Cardiac fibroblast (primary cell): Measurements from ENCODE around the gene DOCK6.

Source experiments
- DNase-seq, 2 donors: peaks; one replicate each; pipeline versions ENCODE4 v3.0.0 to v3.0.0-alpha.2; 2010; ENCODE audit warnings: low read depth in 2 of 2
- H3K4me3 ChIP-seq, 2 donors: replicated peaks in 1 of 2; 1 replicate in 1 of 2; 2 replicates in 1 of 2; pipeline ENCODE4 v1.5.1; 2011; ENCODE audit warnings: low read depth in 2 of 2, low read length in 2 of 2, mild to moderate bottlenecking in 2 of 2, moderate library complexity in 1 of 2
- CTCF ChIP-seq: IDR thresholded peaks from one replicate; pipeline ENCODE4 v1.5.1; 2011; ENCODE audit warnings: low read depth, mild to moderate bottlenecking, low read length, inconsistent platforms

DOCK6 gene

GRCh38 chr19:11237321-11237720 lies 25.0 kb downstream of the DOCK6 start:
- no peak overlapping the region for H3K4me3 ChIP-seq
- no peak for DNase-seq
- TF ChIP-seq CTCF = no peak

- H3K4me3 ChIP-seq = no peak overlapping the region
- DNase-seq = no peak
- TF ChIP-seq CTCF = no peak
These were observed 25.7 kb downstream of the DOCK6 start for GRCh38 chr19:11236324-11237301.

GRCh38 chr19:11234486-11235075 lies 27.7 kb downstream of the DOCK6 start:
- H3K4me3 ChIP-seq = no peak overlapping the region
- TF ChIP-seq CTCF = no peak
- no peak for DNase-seq

- no peak overlapping the region for H3K4me3 ChIP-seq
- no peak for TF ChIP-seq CTCF
- DNase-seq = no peak
These were observed 29.3 kb downstream of the DOCK6 start for GRCh38 chr19:11233073-11233472.

GRCh38 chr19:11232555-11232954 lies 29.8 kb downstream of the DOCK6 start:
- DNase-seq = no peak
- no peak overlapping the region for H3K4me3 ChIP-seq

More at GRCh38 chr19:11232555-11232954, 29.8 kb downstream of the DOCK6 start:
- no peak for TF ChIP-seq CTCF
